OCI-LY7 (cell line): ENCODE results near the gene EMCN.

ENCODE experiments used
- CTCF ChIP-seq: fragments of 200-600 bp; sonication (generic); conservative IDR thresholded peaks from 2 replicates; pipeline ENCODE4 v1.5.1; 2014; ENCODE audit warnings: mild to moderate bottlenecking, antibody characterized with exemption, low read length, moderate library complexity, mixed read lengths
- EZH2phosphoT487 ChIP-seq: fragments of 200-600 bp; sonication (generic); IDR thresholded peaks from 2 replicates; pipeline ENCODE4 v1.6.1; 2018; ENCODE audit warnings: low read depth, borderline replicate concordance, mild to moderate bottlenecking, mixed run types, antibody characterized with exemption, low read length, moderate library complexity, mixed read lengths

- no peak for TF ChIP-seq CTCF
- no peak for TF ChIP-seq EZH2phosphoT487
Measured at GRCh38 chr4:100356172-100356571, 161.7 kb downstream of the EMCN start.
